IPS-20b (cell line): Measurements from ENCODE around the gene GTPBP3.
A peak's percentile ranks its signal among the peaks of the same experiment; 100 is the strongest.

Experiments used
- H3K27ac ChIP-seq: one replicate; pipeline ENCODE4 v1.5.1; 2013; ENCODE audit warnings: low read length
- H3K27me3 ChIP-seq: 2 replicates; pipeline ENCODE4 v1.6.1; 2013; ENCODE audit warnings: mild to moderate bottlenecking, low read length, inconsistent platforms; ENCODE audit not compliant: insufficient read depth
- H3K36me3 ChIP-seq: 2 replicates; pipeline ENCODE4 v1.6.1; 2013; ENCODE audit warnings: low read depth, mild to moderate bottlenecking, inconsistent platforms, low read length, moderate library complexity; ENCODE audit not compliant: insufficient read depth
- H3K4me1 ChIP-seq: 2 replicates; pipeline ENCODE4 v1.6.1; 2013; ENCODE audit warnings: mild to moderate bottlenecking, control low read depth, inconsistent platforms, low read length, moderate library complexity; ENCODE audit not compliant: insufficient read depth
- H3K4me3 ChIP-seq: 2 replicates; pipeline ENCODE4 v1.5.1; 2013; ENCODE audit warnings: mild to moderate bottlenecking, low read length, inconsistent platforms
- H3K9ac ChIP-seq: 2 replicates; pipeline ENCODE4 v1.6.1; 2013; ENCODE audit warnings: low read depth, mild to moderate bottlenecking, inconsistent platforms, low read length, moderate library complexity
- H3K9me3 ChIP-seq: 2 replicates; pipeline ENCODE4 v1.6.1; 2013; ENCODE audit warnings: mild to moderate bottlenecking, low read depth, low read length, inconsistent platforms; ENCODE audit not compliant: insufficient read depth

The GTPBP3 gene

GRCh38 chr19:17331045-17331558 is 6.3 kb upstream of the GTPBP3 start:
- Histone ChIP-seq H3K4me3 (no peak overlapping the region), H3K4me1 (0 out of 2 replicates have a peak, but pooled peaks cover 2% of the 10 kb centered on the region), H3K27ac (no peak overlapping the region), H3K9me3 (no peaks in the 10 kb centered on the region), H3K36me3 (peaks cover 8% of the 10 kb centered on the region; the same call in 1 of the 2 replicates), H3K9ac (no peak overlapping the region), H3K27me3 (peaks cover 5% of the 10 kb centered on the region; the same call in 1 of the 2 replicates)

- Histone ChIP-seq H3K4me3 (no peak overlapping the region), H3K27me3 (peaks cover 5% of the 10 kb centered on the region; the same call in 1 of the 2 replicates), H3K4me1 (0 out of 2 replicates have a peak, but pooled peaks cover 2% of the 10 kb centered on the region), H3K9me3 (no peaks in the 10 kb centered on the region), H3K9ac (no peak overlapping the region), H3K36me3 (no peaks in the 10 kb centered on the region), H3K27ac (no peak overlapping the region)
Observed at GRCh38 chr19:17332360-17332676, 5.0 kb upstream of the GTPBP3 start.

GRCh38 chr19:17332677-17333581 is 4.4 kb upstream of the GTPBP3 start:
- no peak overlapping the region for H3K9ac ChIP-seq
- no peak overlapping the region for H3K27ac ChIP-seq
- 0 out of 2 replicates have a peak, but pooled peaks cover 2% of the 10 kb centered on the region for H3K4me1 ChIP-seq
- H3K27me3 ChIP-seq: peaks cover 5% of the 10 kb centered on the region; the same call in 1 of the 2 replicates
- H3K36me3 ChIP-seq: no peaks in the 10 kb centered on the region
- no peak overlapping the region for H3K4me3 ChIP-seq
- H3K9me3 ChIP-seq: no peaks in the 10 kb centered on the region

GRCh38 chr19:17333611-17334413 is 3.5 kb upstream of the GTPBP3 start:
- H3K4me1 ChIP-seq: peaks cover 2% of the 10 kb centered on the region; the same call in 1 of the 2 replicates
- H3K27me3 ChIP-seq: peaks cover 5% of the 10 kb centered on the region; the same call in 1 of the 2 replicates
- peak overlapping the region; percentile 78 for H3K4me3 ChIP-seq
- H3K9me3 ChIP-seq: no peaks in the 10 kb centered on the region
- no peaks in the 10 kb centered on the region for H3K36me3 ChIP-seq
- no peak overlapping the region for H3K27ac ChIP-seq
- peak overlapping the region; percentile 88; the same call in 1 of the 2 replicates for H3K9ac ChIP-seq

GRCh38 chr19:17334414-17335409 is 2.6 kb upstream of the GTPBP3 start, which contains the start of gene ANO8:
ANO8 (minus strand) TSS chr19:17334855; CDS start chr19:17334670, 185 bp downstream.
- no peaks in the 10 kb centered on the region for H3K36me3 ChIP-seq
- no peaks in the 10 kb centered on the region for H3K9me3 ChIP-seq
- H3K9ac ChIP-seq: peak within 1 kb of the TSS; percentile 88; the same call in 1 of the 2 replicates
- peaks cover 2% of the 10 kb centered on the region; the same call in 1 of the 2 replicates for H3K4me1 ChIP-seq
- H3K27ac ChIP-seq: no peak within 1 kb of the TSS
- H3K27me3 ChIP-seq: no peaks in the 10 kb centered on the region; the same call in 1 of the 2 replicates
- peak within 1 kb of the TSS; percentile 78 for H3K4me3 ChIP-seq

GRCh38 chr19:17335575-17335974 is 1.8 kb upstream of the GTPBP3 start:
- peak overlapping the region; percentile 78; the same call in 1 of the 2 replicates for H3K4me3 ChIP-seq
- H3K4me1 ChIP-seq: peaks cover 2% of the 10 kb centered on the region; the same call in 1 of the 2 replicates
- no peaks in the 10 kb centered on the region for H3K9me3 ChIP-seq
- H3K27ac ChIP-seq: no peak overlapping the region
- H3K36me3 ChIP-seq: no peaks in the 10 kb centered on the region
- no peak overlapping the region for H3K9ac ChIP-seq
- no peaks in the 10 kb centered on the region for H3K27me3 ChIP-seq

- Histone ChIP-seq H3K27me3 (no peaks in the 10 kb centered on the region), H3K27ac (no peak overlapping the region), H3K9ac (peak overlapping the region; percentile 85; the same call in 1 of the 2 replicates), H3K4me3 (peak overlapping the region; percentile 94), H3K9me3 (no peaks in the 10 kb centered on the region), H3K4me1 (peaks cover 5% of the 10 kb centered on the region; the same call in 1 of the 2 replicates), H3K36me3 (peaks cover 16% of the 10 kb centered on the region; the same call in 1 of the 2 replicates)
Observed at GRCh38 chr19:17337675-17338432, 501 bp downstream of the GTPBP3 start.

GRCh38 chr19:17338433-17339078 is 1.2 kb downstream of the GTPBP3 start:
- peak overlapping the region; percentile 85; the same call in 1 of the 2 replicates for H3K9ac ChIP-seq
- no peak overlapping the region for H3K27ac ChIP-seq
- H3K4me3 ChIP-seq: peak overlapping the region; percentile 94
- H3K4me1 ChIP-seq: peaks cover 5% of the 10 kb centered on the region; the same call in 1 of the 2 replicates
- H3K36me3 ChIP-seq: peaks cover 16% of the 10 kb centered on the region; the same call in 1 of the 2 replicates
- no peaks in the 10 kb centered on the region for H3K27me3 ChIP-seq
- no peaks in the 10 kb centered on the region for H3K9me3 ChIP-seq

GRCh38 chr19:17339088-17339741 is 1.9 kb downstream of the GTPBP3 start:
- H3K4me1 ChIP-seq: peaks cover 3% of the 10 kb centered on the region; the same call in 1 of the 2 replicates
- 0 out of 2 replicates have a peak overlapping the region, but pooled peaks have one; percentile 94 for H3K4me3 ChIP-seq
- peaks cover 16% of the 10 kb centered on the region; the same call in 1 of the 2 replicates for H3K36me3 ChIP-seq
- H3K27ac ChIP-seq: no peak overlapping the region
- H3K9ac ChIP-seq: no peak overlapping the region
- no peaks in the 10 kb centered on the region for H3K27me3 ChIP-seq
- H3K9me3 ChIP-seq: no peaks in the 10 kb centered on the region
